OCI-LY1 (cell line): ENCODE data around the gene PNPLA8.

ENCODE experiments used
- H2AFZ ChIP-seq: fragments of 200-600 bp; sonication (generic), shearing (Covaris generic); 2 replicates; pipeline ENCODE4 v1.6.0; 2014; ENCODE audit warnings: antibody characterized with exemption, mild to moderate bottlenecking, low read length
- H3F3A ChIP-seq: fragments of 200-600 bp; sonication (generic), shearing (Covaris generic); 2 replicates; pipeline ENCODE4 v1.6.0; 2014; ENCODE audit warnings: mild to moderate bottlenecking, antibody characterized with exemption, low read length, moderate library complexity; ENCODE audit not compliant: insufficient read depth
- H3K27ac ChIP-seq: fragments of 200-600 bp; sonication (generic); 2 replicates; pipeline ENCODE4 v1.5.1; 2014; ENCODE audit warnings: low read length, mixed run types, mild to moderate bottlenecking, low read depth; ENCODE audit not compliant: poor library complexity, severe bottlenecking
- H3K27me3 ChIP-seq: fragments of 200-600 bp; sonication (generic); 2 replicates; pipeline ENCODE4 v1.6.0; 2014; ENCODE audit warnings: antibody characterized with exemption, mild to moderate bottlenecking, low read length, moderate library complexity; ENCODE audit not compliant: insufficient read depth
- H3K36me3 ChIP-seq: fragments of 200-600 bp; sonication (generic); 2 replicates; pipeline ENCODE4 v1.6.1; 2014; ENCODE audit warnings: mild to moderate bottlenecking, antibody characterized with exemption, low read length, moderate library complexity, mixed read lengths; ENCODE audit not compliant: insufficient read depth
- H3K4me1 ChIP-seq: fragments of 200-600 bp; sonication (generic); 2 replicates; pipeline ENCODE4 v1.5.1; 2014; ENCODE audit warnings: mild to moderate bottlenecking, low read length, moderate library complexity; ENCODE audit not compliant: insufficient read depth, severe bottlenecking
- H3K4me2 ChIP-seq: fragments of 200-600 bp; sonication (generic), shearing (Covaris generic); 2 replicates; pipeline ENCODE4 v1.6.1; 2014; ENCODE audit warnings: low read length
- H3K4me3 ChIP-seq: fragments of 200-600 bp; sonication (generic); 2 replicates; pipeline ENCODE4 v1.5.1; 2014; ENCODE audit warnings: low read length, low read depth, mild to moderate bottlenecking, mixed read lengths; ENCODE audit not compliant: poor library complexity, severe bottlenecking
- H3K79me2 ChIP-seq: fragments of 200-600 bp; shearing (Covaris generic); 2 replicates; pipeline ENCODE4 v1.6.1; 2016; ENCODE audit warnings: mixed run types, low read length, mixed read lengths; ENCODE audit not compliant: insufficient read depth
- H3K9ac ChIP-seq: fragments of 200-600 bp; sonication (generic), shearing (Covaris generic); 2 replicates; pipeline ENCODE4 v1.6.1; 2014; ENCODE audit warnings: mild to moderate bottlenecking, low read length, mixed read lengths
- H3K9me2 ChIP-seq: fragments of 200-600 bp; sonication (generic), shearing (Covaris generic); 2 replicates; pipeline ENCODE4 v1.6.1; 2014; ENCODE audit warnings: low read depth, mild to moderate bottlenecking, low read length, mixed read lengths
- H3K9me3 ChIP-seq: fragments of 200-600 bp; shearing (Covaris generic); 2 replicates; pipeline ENCODE4 v1.6.1; 2014; ENCODE audit warnings: low read length, mixed read lengths
- H4K20me1 ChIP-seq: fragments of 200-600 bp; sonication (generic), shearing (Covaris generic); 2 replicates; pipeline ENCODE4 v1.6.0; 2016; ENCODE audit warnings: mild to moderate bottlenecking, low read length; ENCODE audit not compliant: insufficient read depth
- CTCF ChIP-seq: fragments of 200-600 bp; sonication (generic), shearing (Covaris generic); IDR thresholded peaks from 2 replicates; pipeline ENCODE4 v1.5.1; 2017; ENCODE audit warnings: mild to moderate bottlenecking, antibody characterized with exemption, low read length, moderate library complexity, mixed read lengths
- EZH2 ChIP-seq: fragments of 200-600 bp; sonication (generic), shearing (Covaris generic); IDR thresholded peaks from 2 replicates; pipeline ENCODE4 v1.8.0; 2017; ENCODE audit warnings: borderline replicate concordance, mixed run types, mild to moderate bottlenecking, antibody characterized with exemption, low read length, moderate library complexity, mixed read lengths

Gene PNPLA8

GRCh38 chr7:108525985-108526767 is at the start of gene PNPLA8:
Gene PNPLA8 (minus strand): TSS chr7:108526135. CDS start chr7:108515491, 10,644 bp downstream.
- Histone ChIP-seq H3K9me3 (no peaks in the 10 kb centered on the region), H3K4me1 (peaks cover 52% of the 10 kb centered on the region), H4K20me1 (no peaks in the 10 kb centered on the region), H3K27ac (peak within 1 kb of the TSS; percentile 86), H3K4me3 (peak within 1 kb of the TSS; percentile 94), H2AFZ (0 out of 2 replicates have a peak within 1 kb of the TSS, but pooled peaks have one; percentile 1), H3K9ac (peak within 1 kb of the TSS; percentile 92), H3K79me2 (peaks cover 43% of the 10 kb centered on the region), H3K36me3 (no peaks in the 10 kb centered on the region), H3K9me2 (no peaks in the 10 kb centered on the region), H3K4me2 (peak within 1 kb of the TSS; percentile 98), H3F3A (no peaks in the 10 kb centered on the region), H3K27me3 (no peaks in the 10 kb centered on the region)
- no peak for TF ChIP-seq EZH2
- TF ChIP-seq CTCF, result no peak

- no peak overlapping the region for H3K9ac ChIP-seq
- no peaks in the 10 kb centered on the region for H3K9me2 ChIP-seq
- peaks cover 71% of the 10 kb centered on the region for H3K36me3 ChIP-seq
- no peak overlapping the region for H2AFZ ChIP-seq
- no peak for TF ChIP-seq CTCF
- no peak for TF ChIP-seq EZH2
- H3K9me3 ChIP-seq, result peaks cover 12% of the 10 kb centered on the region; the same call in 1 of the 2 replicates
- peaks cover 26% of the 10 kb centered on the region for H3K79me2 ChIP-seq
- no peaks in the 10 kb centered on the region for H3K27me3 ChIP-seq
- H3F3A ChIP-seq, result no peaks in the 10 kb centered on the region
- H3K4me3 ChIP-seq, result no peak overlapping the region
- no peak overlapping the region for H3K27ac ChIP-seq
- H3K4me2 ChIP-seq, result no peak overlapping the region
- no peaks in the 10 kb centered on the region for H4K20me1 ChIP-seq
- H3K4me1 ChIP-seq, result peaks cover 21% of the 10 kb centered on the region
Measured at GRCh38 chr7:108575156-108575555, 49.2 kb upstream of the PNPLA8 start.

- H3K27me3 ChIP-seq, result no peaks in the 10 kb centered on the region
- H4K20me1 ChIP-seq, result no peaks in the 10 kb centered on the region
- H3K79me2 ChIP-seq, result peaks cover 41% of the 10 kb centered on the region
- H3K4me3 ChIP-seq, result no peak overlapping the region
- no peak overlapping the region for H2AFZ ChIP-seq
- H3K4me2 ChIP-seq, result no peak overlapping the region
- TF ChIP-seq EZH2, result no peak
- TF ChIP-seq CTCF, result no peak
- peaks cover 38% of the 10 kb centered on the region for H3K4me1 ChIP-seq
- H3K9me3 ChIP-seq, result no peaks in the 10 kb centered on the region
- no peaks in the 10 kb centered on the region for H3F3A ChIP-seq
- no peaks in the 10 kb centered on the region for H3K9me2 ChIP-seq
- H3K9ac ChIP-seq, result no peak overlapping the region
- H3K27ac ChIP-seq, result no peak overlapping the region
- H3K36me3 ChIP-seq, result peaks cover 60% of the 10 kb centered on the region
Measured at GRCh38 chr7:108572480-108572879, 46.5 kb upstream of the PNPLA8 start.
